ENCODE measurements around the gene NADK. TPM values are rescaled to one million over a fixed set of nuclear protein-coding genes. Genes with fewer than 3 reads are reported as not detected.

Gene NADK
- polyA plus RNA-seq, 1 donor, result 59.8 TPM

- Histone ChIP-seq H3K9me3 (ENCODE audit: control insufficient read depth, low read depth, low read length) (peaks cover 2% of the 10 kb centered on the region), H3K27me3 (ENCODE audit: control insufficient read depth, insufficient read depth, low read length) (no peaks in the 10 kb centered on the region), H3K4me1 (ENCODE audit: control insufficient read depth, insufficient read depth, low read length) (peaks cover 59% of the 10 kb centered on the region), H3K27ac (ENCODE audit: low read length) (peak overlapping the region; percentile 91), H3K4me3 (ENCODE audit: low read length) (peak overlapping the region; percentile 51), H3K36me3 (ENCODE audit: control insufficient read depth, insufficient read depth, low read length) (no peaks in the 10 kb centered on the region)
- DNase-seq, result no peak
- WGBS (ENCODE audit: insufficient coverage, low lambda C conversion rate), result no CpG with 5 or more reads among the region's 11 CpGs
These were observed 1.0 kb upstream of the NADK start for GRCh38 chr1:1779320-1779675.

- Histone ChIP-seq H3K27me3 (ENCODE audit: control insufficient read depth, insufficient read depth, low read length) (no peaks in the 10 kb centered on the region), H3K9me3 (ENCODE audit: control insufficient read depth, low read depth, low read length) (peaks cover 3% of the 10 kb centered on the region), H3K36me3 (ENCODE audit: control insufficient read depth, insufficient read depth, low read length) (no peaks in the 10 kb centered on the region), H3K4me3 (ENCODE audit: low read length) (peak overlapping the region; percentile 51), H3K4me1 (ENCODE audit: control insufficient read depth, insufficient read depth, low read length) (peaks cover 59% of the 10 kb centered on the region), H3K27ac (ENCODE audit: low read length) (peak overlapping the region; percentile 91)
- DNase-seq, result peak; percentile 65 to 87
- WGBS (ENCODE audit: insufficient coverage, low lambda C conversion rate), result no CpG with 5 or more reads among the region's 68 CpGs
These were observed 521 bp upstream of the NADK start for GRCh38 chr1:1778663-1779319.

GRCh38 chr1:1777583-1777899 is 729 bp downstream of the NADK start:
- DNase-seq, result peak in 1 of 2 donors; percentile 46
- H3K36me3 ChIP-seq (ENCODE audit: control insufficient read depth, insufficient read depth, low read length), result no peaks in the 10 kb centered on the region
- peaks cover 48% of the 10 kb centered on the region for H3K4me1 ChIP-seq (ENCODE audit: control insufficient read depth, insufficient read depth, low read length)
- no peaks in the 10 kb centered on the region for H3K27me3 ChIP-seq (ENCODE audit: control insufficient read depth, insufficient read depth, low read length)
- peak overlapping the region; percentile 60 for H3K27ac ChIP-seq (ENCODE audit: low read length)
- WGBS (ENCODE audit: insufficient coverage, low lambda C conversion rate), result no CpG with 5 or more reads among the region's 6 CpGs
- peak overlapping the region; percentile 61 for H3K4me3 ChIP-seq (ENCODE audit: low read length)
- peaks cover 3% of the 10 kb centered on the region for H3K9me3 ChIP-seq (ENCODE audit: control insufficient read depth, low read depth, low read length)

- peak overlapping the region; percentile 60 for H3K27ac ChIP-seq (ENCODE audit: low read length)
- H3K36me3 ChIP-seq (ENCODE audit: control insufficient read depth, insufficient read depth, low read length), result peaks cover 5% of the 10 kb centered on the region
- H3K27me3 ChIP-seq (ENCODE audit: control insufficient read depth, insufficient read depth, low read length), result no peaks in the 10 kb centered on the region
- peak in 1 of 2 donors; percentile 65 for DNase-seq
- peak overlapping the region; percentile 61 for H3K4me3 ChIP-seq (ENCODE audit: low read length)
- peaks cover 5% of the 10 kb centered on the region for H3K9me3 ChIP-seq (ENCODE audit: control insufficient read depth, low read depth, low read length)
- H3K4me1 ChIP-seq (ENCODE audit: control insufficient read depth, insufficient read depth, low read length), result peaks cover 44% of the 10 kb centered on the region
- WGBS (ENCODE audit: insufficient coverage, low lambda C conversion rate), result 0% methylated on average over 2 of the region's 9 CpGs
These were observed 1.3 kb downstream of the NADK start for GRCh38 chr1:1776672-1777582.

- Histone ChIP-seq H3K4me1 (ENCODE audit: control insufficient read depth, insufficient read depth, low read length) (peaks cover 30% of the 10 kb centered on the region), H3K36me3 (ENCODE audit: control insufficient read depth, insufficient read depth, low read length) (peaks cover 12% of the 10 kb centered on the region), H3K27me3 (ENCODE audit: control insufficient read depth, insufficient read depth, low read length) (no peaks in the 10 kb centered on the region), H3K27ac (ENCODE audit: low read length) (no peak overlapping the region), H3K9me3 (ENCODE audit: control insufficient read depth, low read depth, low read length) (peaks cover 11% of the 10 kb centered on the region), H3K4me3 (ENCODE audit: low read length) (no peak overlapping the region)
- DNase-seq, result no peak
- whole genome bisulfite sequencing (ENCODE audit: insufficient coverage, low lambda C conversion rate), result 84% methylated on average over 2 of the region's 11 CpGs
These were observed 2.7 kb downstream of the NADK start for GRCh38 chr1:1775327-1776226.

GRCh38 chr1:1773874-1774273 is 4.4 kb downstream of the NADK start:
- peaks cover 13% of the 10 kb centered on the region for H3K36me3 ChIP-seq (ENCODE audit: control insufficient read depth, insufficient read depth, low read length)
- peaks cover 18% of the 10 kb centered on the region for H3K9me3 ChIP-seq (ENCODE audit: control insufficient read depth, low read depth, low read length)
- no peaks in the 10 kb centered on the region for H3K27me3 ChIP-seq (ENCODE audit: control insufficient read depth, insufficient read depth, low read length)
- H3K4me1 ChIP-seq (ENCODE audit: control insufficient read depth, insufficient read depth, low read length), result peaks cover 14% of the 10 kb centered on the region
- H3K4me3 ChIP-seq (ENCODE audit: low read length), result no peak overlapping the region
- no peak overlapping the region for H3K27ac ChIP-seq (ENCODE audit: low read length)
- no CpG with 5 or more reads among the region's 4 CpGs for WGBS (ENCODE audit: insufficient coverage, low lambda C conversion rate)
- no peak for DNase-seq

- H3K36me3 ChIP-seq (ENCODE audit: control insufficient read depth, insufficient read depth, low read length), result peaks cover 30% of the 10 kb centered on the region
- no peak overlapping the region for H3K4me3 ChIP-seq (ENCODE audit: low read length)
- H3K9me3 ChIP-seq (ENCODE audit: control insufficient read depth, low read depth, low read length), result peaks cover 18% of the 10 kb centered on the region
- H3K27ac ChIP-seq (ENCODE audit: low read length), result no peak overlapping the region
- H3K4me1 ChIP-seq (ENCODE audit: control insufficient read depth, insufficient read depth, low read length), result peaks cover 7% of the 10 kb centered on the region
- H3K27me3 ChIP-seq (ENCODE audit: control insufficient read depth, insufficient read depth, low read length), result no peaks in the 10 kb centered on the region
- no peak for DNase-seq
- no CpG with 5 or more reads among the region's 3 CpGs for WGBS (ENCODE audit: insufficient coverage, low lambda C conversion rate)
These were observed 7.2 kb downstream of the NADK start for GRCh38 chr1:1771096-1771495.

- H3K36me3 ChIP-seq (ENCODE audit: control insufficient read depth, insufficient read depth, low read length), result peaks cover 30% of the 10 kb centered on the region
- no peak for DNase-seq
- peaks cover 18% of the 10 kb centered on the region for H3K9me3 ChIP-seq (ENCODE audit: control insufficient read depth, low read depth, low read length)
- H3K27me3 ChIP-seq (ENCODE audit: control insufficient read depth, insufficient read depth, low read length), result no peaks in the 10 kb centered on the region
- WGBS (ENCODE audit: insufficient coverage, low lambda C conversion rate), result no CpG with 5 or more reads among the region's 3 CpGs
- H3K27ac ChIP-seq (ENCODE audit: low read length), result no peak overlapping the region
- no peaks in the 10 kb centered on the region for H3K4me1 ChIP-seq (ENCODE audit: control insufficient read depth, insufficient read depth, low read length)
- no peak overlapping the region for H3K4me3 ChIP-seq (ENCODE audit: low read length)
These were observed 8.2 kb downstream of the NADK start for GRCh38 chr1:1770102-1770501.

GRCh38 chr1:1768249-1768992 is 9.8 kb downstream of the NADK start:
- no CpG with 5 or more reads among the region's 7 CpGs for WGBS (ENCODE audit: insufficient coverage, low lambda C conversion rate)
- H3K4me3 ChIP-seq (ENCODE audit: low read length), result no peak overlapping the region
- H3K27ac ChIP-seq (ENCODE audit: low read length), result no peak overlapping the region
- no peaks in the 10 kb centered on the region for H3K4me1 ChIP-seq (ENCODE audit: control insufficient read depth, insufficient read depth, low read length)
- H3K27me3 ChIP-seq (ENCODE audit: control insufficient read depth, insufficient read depth, low read length), result no peaks in the 10 kb centered on the region
- no peak for DNase-seq
- H3K36me3 ChIP-seq (ENCODE audit: control insufficient read depth, insufficient read depth, low read length), result peaks cover 42% of the 10 kb centered on the region
- peaks cover 15% of the 10 kb centered on the region for H3K9me3 ChIP-seq (ENCODE audit: control insufficient read depth, low read depth, low read length)

All from large intestine (tissue), 3 donors.